Measurements from ENCODE around the gene PRAME. TPM values are rescaled to one million over a fixed set of nuclear protein-coding genes. Genes with fewer than 3 reads are reported as not detected.
"Not testable (repeated sequence)": the region's sequence is repeated elsewhere in the genome, so short reads cannot be mapped to it uniquely, and the experiment has no call there.

PRAME gene
- total and polyA plus RNA-seq, 4 donors = 0.02 to 1.5 TPM; not detected in 2

DNA sequence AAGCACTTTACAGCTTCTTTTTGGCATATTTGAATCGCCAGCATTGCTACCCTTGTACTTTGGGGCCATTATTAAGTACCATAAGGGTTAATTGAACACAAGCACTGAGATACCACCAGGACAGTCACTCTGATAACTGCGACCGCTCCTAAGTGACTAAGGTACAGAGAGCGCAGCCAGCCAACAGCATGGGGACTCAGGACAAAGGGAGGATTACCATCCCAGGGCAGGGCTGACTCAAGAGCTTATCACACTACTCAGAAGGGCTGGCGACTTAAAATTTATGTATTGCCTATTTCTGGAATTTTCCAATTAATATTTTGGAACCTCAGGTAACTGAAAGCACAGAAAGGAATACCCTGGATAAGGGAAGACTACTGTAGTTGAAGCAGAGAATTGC, 39.5 kb downstream of the PRAME start:
- WGBS, 2 donors = 82 to 90% methylated on average over 5 of the region's 5 CpGs
- no peak for ATAC-seq (ENCODE audit: insufficient read depth, low FRiP score)
- Histone ChIP-seq H3K4me3 (no peak overlapping the region), H3K27ac (ENCODE audit: low read depth in 1 of 2, low read length in 1 of 2) (no peak overlapping the region), H3K27me3 (ENCODE audit: control insufficient read depth in 3 of 3, insufficient read depth in 3 of 3, low read length in 2 of 3) (peaks cover 0 to 3% (median 0%) of the 10 kb centered on the region in 3 donors), H3K4me1 (ENCODE audit: control insufficient read depth in 5 of 5, insufficient read depth in 5 of 5, low read length in 5 of 5) (no peaks in the 10 kb centered on the region), H3K9ac (ENCODE audit: insufficient read depth in 1 of 2, low read length in 2 of 2) (no peak overlapping the region), H3K9me3 (ENCODE audit: control insufficient read depth in 4 of 4, insufficient read depth in 3 of 4, low read length in 3 of 4) (no peaks in the 10 kb centered on the region), H3K36me3 (ENCODE audit: control insufficient read depth in 4 of 4, insufficient read depth in 4 of 4, low read length in 4 of 4) (no peaks in the 10 kb centered on the region)
- no peak for DNase-seq
- TF ChIP-seq, protein P1, sequence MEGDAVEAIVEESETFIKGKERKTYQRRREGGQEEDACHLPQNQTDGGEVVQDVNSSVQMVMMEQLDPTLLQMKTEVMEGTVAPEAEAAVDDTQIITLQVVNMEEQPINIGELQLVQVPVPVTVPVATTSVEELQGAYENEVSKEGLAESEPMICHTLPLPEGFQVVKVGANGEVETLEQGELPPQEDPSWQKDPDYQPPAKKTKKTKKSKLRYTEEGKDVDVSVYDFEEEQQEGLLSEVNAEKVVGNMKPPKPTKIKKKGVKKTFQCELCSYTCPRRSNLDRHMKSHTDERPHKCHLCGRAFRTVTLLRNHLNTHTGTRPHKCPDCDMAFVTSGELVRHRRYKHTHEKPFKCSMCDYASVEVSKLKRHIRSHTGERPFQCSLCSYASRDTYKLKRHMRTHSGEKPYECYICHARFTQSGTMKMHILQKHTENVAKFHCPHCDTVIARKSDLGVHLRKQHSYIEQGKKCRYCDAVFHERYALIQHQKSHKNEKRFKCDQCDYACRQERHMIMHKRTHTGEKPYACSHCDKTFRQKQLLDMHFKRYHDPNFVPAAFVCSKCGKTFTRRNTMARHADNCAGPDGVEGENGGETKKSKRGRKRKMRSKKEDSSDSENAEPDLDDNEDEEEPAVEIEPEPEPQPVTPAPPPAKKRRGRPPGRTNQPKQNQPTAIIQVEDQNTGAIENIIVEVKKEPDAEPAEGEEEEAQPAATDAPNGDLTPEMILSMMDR (IDR thresholded peaks at IDR 0.05; ENCODE audit: control extremely low read depth, extremely low read depth) = no peak

DNA sequence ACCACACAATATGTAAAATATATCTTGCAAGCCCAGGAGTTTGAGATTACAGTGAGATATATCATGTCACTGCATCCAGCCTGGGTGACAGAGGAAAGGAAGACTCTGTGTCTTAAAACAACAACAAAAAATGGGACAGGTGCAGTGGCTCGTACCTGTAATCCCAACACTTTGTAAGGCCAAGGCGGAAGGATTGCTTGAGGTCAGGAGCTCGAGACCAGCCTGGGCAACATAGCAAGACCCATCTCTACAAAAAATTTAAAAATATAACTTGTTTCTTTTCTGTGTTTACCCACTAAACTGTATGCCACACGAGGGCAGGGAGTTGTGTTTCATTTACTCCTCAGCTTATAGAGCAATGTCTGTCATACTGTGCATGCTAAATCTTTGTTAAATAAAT, 42.1 kb downstream of the PRAME start:
- DNase-seq (no peak), ATAC-seq (ENCODE audit: insufficient read depth, low FRiP score) (no peak)
- TF ChIP-seq, protein P1 (IDR thresholded peaks at IDR 0.05; ENCODE audit: control extremely low read depth, extremely low read depth) = no peak
- H3K9me3 ChIP-seq (ENCODE audit: control insufficient read depth in 4 of 4, insufficient read depth in 3 of 4, low read length in 3 of 4) = no peaks in the 10 kb centered on the region
- 66 to 68% methylated on average over 4 of the region's 4 CpGs for WGBS, 2 donors
- no peaks in the 10 kb centered on the region for H3K4me1 ChIP-seq (ENCODE audit: control insufficient read depth in 5 of 5, insufficient read depth in 5 of 5, low read length in 5 of 5)
- H3K27ac ChIP-seq (ENCODE audit: low read depth in 1 of 2, low read length in 1 of 2) = no peak overlapping the region
- H3K27me3 ChIP-seq (ENCODE audit: control insufficient read depth in 3 of 3, insufficient read depth in 3 of 3, low read length in 2 of 3) = peaks cover 0 to 6% (median 0%) of the 10 kb centered on the region in 3 donors
- H3K9ac ChIP-seq (ENCODE audit: insufficient read depth in 1 of 2, low read length in 2 of 2) = no peak overlapping the region
- no peak overlapping the region for H3K4me3 ChIP-seq
- no peaks in the 10 kb centered on the region for H3K36me3 ChIP-seq (ENCODE audit: control insufficient read depth in 4 of 4, insufficient read depth in 4 of 4, low read length in 4 of 4)

DNA sequence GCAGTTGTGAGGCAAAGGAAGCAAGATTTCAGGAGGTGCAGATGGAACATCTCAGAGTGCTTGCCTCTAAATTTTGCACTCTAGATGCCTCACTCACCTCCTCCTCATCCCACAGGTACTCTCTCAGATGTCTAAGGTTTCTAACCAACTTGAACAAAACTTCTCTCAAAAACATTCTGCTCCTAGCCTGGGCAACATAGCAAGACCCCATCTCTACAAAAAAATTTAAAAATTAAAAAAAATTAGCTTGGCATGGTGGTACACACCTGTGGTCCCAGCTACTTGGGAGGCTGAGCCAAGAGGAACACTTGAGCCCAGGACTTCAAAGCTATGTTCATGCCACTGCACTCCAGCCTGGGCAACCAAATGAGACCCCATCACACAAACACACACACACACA, 43.2 kb downstream of the PRAME start:
- H3K27me3 ChIP-seq (ENCODE audit: control insufficient read depth in 3 of 3, insufficient read depth in 3 of 3, low read length in 2 of 3) = peaks cover 0 to 7% (median 0%) of the 10 kb centered on the region in 3 donors
- no peaks in the 10 kb centered on the region for H3K9me3 ChIP-seq (ENCODE audit: control insufficient read depth in 4 of 4, insufficient read depth in 3 of 4, low read length in 3 of 4)
- no peaks in the 10 kb centered on the region for H3K4me1 ChIP-seq (ENCODE audit: control insufficient read depth in 5 of 5, insufficient read depth in 5 of 5, low read length in 5 of 5)
- DNase-seq = no peak
- H3K36me3 ChIP-seq (ENCODE audit: control insufficient read depth in 4 of 4, insufficient read depth in 4 of 4, low read length in 4 of 4) = no peaks in the 10 kb centered on the region
- no peak overlapping the region for H3K4me3 ChIP-seq
- no peak overlapping the region for H3K9ac ChIP-seq (ENCODE audit: insufficient read depth in 1 of 2, low read length in 2 of 2)
- ATAC-seq (ENCODE audit: insufficient read depth, low FRiP score) = no peak
- TF ChIP-seq, protein P1 (IDR thresholded peaks at IDR 0.05; ENCODE audit: control extremely low read depth, extremely low read depth) = no peak
- no peak overlapping the region for H3K27ac ChIP-seq (ENCODE audit: low read depth in 1 of 2, low read length in 1 of 2)

DNA sequence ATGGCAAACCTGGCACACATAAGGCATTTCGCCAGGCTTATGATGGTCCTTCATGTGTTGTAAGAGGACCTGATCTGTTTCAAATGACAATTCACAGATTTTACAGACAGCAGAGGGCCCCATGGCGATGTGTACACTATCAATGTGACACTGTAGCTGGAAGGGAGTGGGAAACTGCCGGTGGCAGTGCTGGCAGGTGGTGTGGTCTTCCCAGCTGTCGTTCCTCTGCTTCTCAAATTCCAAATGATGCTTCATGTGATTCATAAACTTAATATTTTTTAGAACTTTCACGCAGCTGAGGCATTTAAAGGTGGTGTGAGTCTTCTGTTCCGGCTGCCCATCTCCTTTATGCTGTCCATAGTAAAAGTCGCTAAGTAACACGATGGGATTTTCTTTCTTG, 44.6 kb downstream of the PRAME start:
- WGBS, 2 donors = 54 to 82% methylated on average over 8 of the region's 8 CpGs
- not testable (repeated sequence) for ATAC-seq (ENCODE audit: insufficient read depth, low FRiP score); H3K4me3 ChIP-seq; H3K9ac ChIP-seq (ENCODE audit: insufficient read depth in 1 of 2, low read length in 2 of 2); H3K9me3 ChIP-seq (ENCODE audit: control insufficient read depth in 4 of 4, insufficient read depth in 3 of 4, low read length in 3 of 4); H3K27ac ChIP-seq (ENCODE audit: low read depth in 1 of 2, low read length in 1 of 2); H3K36me3 ChIP-seq (ENCODE audit: control insufficient read depth in 4 of 4, insufficient read depth in 4 of 4, low read length in 4 of 4); H3K27me3 ChIP-seq (ENCODE audit: control insufficient read depth in 3 of 3, insufficient read depth in 3 of 3, low read length in 2 of 3); DNase-seq; H3K4me1 ChIP-seq (ENCODE audit: control insufficient read depth in 5 of 5, insufficient read depth in 5 of 5, low read length in 5 of 5)
